ENCODE measurements around the gene MYO5A.
"Not testable (repeated sequence)": the region's sequence is repeated elsewhere in the genome, so short reads cannot be mapped to it uniquely, and the experiment has no call there.

The MYO5A gene

GRCh38 chr15:52556524-52557273 lies 28.0 kb upstream of the MYO5A start:
- no peak for DNase-seq (ENCODE audit: extremely low read depth, low read depth)
- TF ChIP-seq CTCF (IDR thresholded peaks at IDR 0.05; ENCODE audit: low read depth, low read length, missing control alignments) = no peak
- H3K4me3 ChIP-seq (replicated peaks; ENCODE audit: low read depth, low read length) = no peak overlapping the region

GRCh38 chr15:52552303-52552702 lies 23.6 kb upstream of the MYO5A start:
- TF ChIP-seq CTCF (IDR thresholded peaks at IDR 0.05; ENCODE audit: low read depth, low read length, missing control alignments) = no peak
- DNase-seq (ENCODE audit: extremely low read depth, low read depth) = no peak
- H3K4me3 ChIP-seq (replicated peaks; ENCODE audit: low read depth, low read length) = no peak overlapping the region

- H3K4me3 ChIP-seq (replicated peaks; ENCODE audit: low read depth, low read length) = no peak overlapping the region
- no peak for TF ChIP-seq CTCF (IDR thresholded peaks at IDR 0.05; ENCODE audit: low read depth, low read length, missing control alignments)
- DNase-seq (ENCODE audit: extremely low read depth, low read depth) = no peak
Measured at GRCh38 chr15:52551762-52552161, 23.1 kb upstream of the MYO5A start.

GRCh38 chr15:52551186-52551585 lies 22.5 kb upstream of the MYO5A start:
- not testable (repeated sequence) for DNase-seq (ENCODE audit: extremely low read depth, low read depth); H3K4me3 ChIP-seq (replicated peaks; ENCODE audit: low read depth, low read length)

- no peak for DNase-seq (ENCODE audit: extremely low read depth, low read depth)
- TF ChIP-seq CTCF (IDR thresholded peaks at IDR 0.05; ENCODE audit: low read depth, low read length, missing control alignments) = no peak
- H3K4me3 ChIP-seq (replicated peaks; ENCODE audit: low read depth, low read length) = no peak overlapping the region
Measured at GRCh38 chr15:52546031-52546751, 17.5 kb upstream of the MYO5A start.

GRCh38 chr15:52540374-52541012 lies 11.8 kb upstream of the MYO5A start:
- H3K4me3 ChIP-seq (replicated peaks; ENCODE audit: low read depth, low read length) = no peak overlapping the region
- TF ChIP-seq CTCF (IDR thresholded peaks at IDR 0.05; ENCODE audit: low read depth, low read length, missing control alignments) = no peak
- DNase-seq (ENCODE audit: extremely low read depth, low read depth) = no peak

- DNase-seq (ENCODE audit: extremely low read depth, low read depth) = no peak
- no peak overlapping the region for H3K4me3 ChIP-seq (replicated peaks; ENCODE audit: low read depth, low read length)
- TF ChIP-seq CTCF (IDR thresholded peaks at IDR 0.05; ENCODE audit: low read depth, low read length, missing control alignments) = no peak
Measured at GRCh38 chr15:52537459-52537858, 8.8 kb upstream of the MYO5A start.
